ENCODE results near the gene DNAH3.

DNA sequence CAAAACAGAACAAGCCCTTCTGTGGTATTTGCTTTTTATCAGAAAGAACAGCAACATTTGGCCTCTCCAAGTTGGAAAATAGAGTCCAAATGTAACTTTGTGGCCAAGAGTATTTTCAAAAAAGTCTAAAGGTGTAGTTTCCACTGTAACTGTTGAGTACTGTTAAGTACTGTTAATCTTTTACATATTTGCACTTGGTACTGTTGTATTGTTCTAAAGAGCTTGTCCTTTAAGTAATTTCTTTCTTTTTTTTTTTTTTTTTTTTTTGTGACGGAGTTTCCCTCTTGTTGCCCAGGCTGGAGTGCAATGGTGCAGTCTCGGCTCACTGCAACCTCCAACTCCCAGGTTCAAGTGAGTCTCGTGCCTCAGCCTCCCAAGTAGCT is 29.3 kb upstream of the DNAH3 start:
- TF ChIP-seq, protein P1, sequence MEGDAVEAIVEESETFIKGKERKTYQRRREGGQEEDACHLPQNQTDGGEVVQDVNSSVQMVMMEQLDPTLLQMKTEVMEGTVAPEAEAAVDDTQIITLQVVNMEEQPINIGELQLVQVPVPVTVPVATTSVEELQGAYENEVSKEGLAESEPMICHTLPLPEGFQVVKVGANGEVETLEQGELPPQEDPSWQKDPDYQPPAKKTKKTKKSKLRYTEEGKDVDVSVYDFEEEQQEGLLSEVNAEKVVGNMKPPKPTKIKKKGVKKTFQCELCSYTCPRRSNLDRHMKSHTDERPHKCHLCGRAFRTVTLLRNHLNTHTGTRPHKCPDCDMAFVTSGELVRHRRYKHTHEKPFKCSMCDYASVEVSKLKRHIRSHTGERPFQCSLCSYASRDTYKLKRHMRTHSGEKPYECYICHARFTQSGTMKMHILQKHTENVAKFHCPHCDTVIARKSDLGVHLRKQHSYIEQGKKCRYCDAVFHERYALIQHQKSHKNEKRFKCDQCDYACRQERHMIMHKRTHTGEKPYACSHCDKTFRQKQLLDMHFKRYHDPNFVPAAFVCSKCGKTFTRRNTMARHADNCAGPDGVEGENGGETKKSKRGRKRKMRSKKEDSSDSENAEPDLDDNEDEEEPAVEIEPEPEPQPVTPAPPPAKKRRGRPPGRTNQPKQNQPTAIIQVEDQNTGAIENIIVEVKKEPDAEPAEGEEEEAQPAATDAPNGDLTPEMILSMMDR (IDR thresholded peaks at IDR 0.05), result no peak
- TF ChIP-seq POLR2A (IDR thresholded peaks at IDR 0.05) (no peak), POLR2AphosphoS5 (IDR thresholded peaks at IDR 0.05) (no peak), EP300 (IDR thresholded peaks at IDR 0.05) (no peak)
